Uterus (tissue), 4 donors: Measurements from ENCODE around the gene DHX40. TPM values are rescaled to one million over a fixed set of nuclear protein-coding genes. Genes with fewer than 3 reads are reported as not detected.

Experiments used
- DNase-seq, 2 donors: peaks; one replicate each; pipeline ENCODE4 v3.0.0-alpha.2; 2019 to 2020
- H3K27ac ChIP-seq, 2 donors: fragments of 200-600 bp; sonication (generic); 1 replicate in 1 of 2; 2 replicates in 1 of 2; pipeline ENCODE4 v1.5.1; 2016 to 2018
- H3K27me3 ChIP-seq, 2 donors: fragments of 200-600 bp; sonication (generic); one replicate each; pipeline ENCODE4 v1.5.1; 2018 to 2019; ENCODE audit warnings: control low read depth in 1 of 2
- H3K36me3 ChIP-seq, 2 donors: fragments of 200-600 bp; sonication (generic); one replicate each; pipeline ENCODE4 v1.5.1; 2019; ENCODE audit warnings: control low read depth in 1 of 2
- H3K4me1 ChIP-seq, 2 donors: fragments of 200-600 bp; sonication (generic); one replicate each; pipeline ENCODE4 v1.5.1; 2018 to 2019; ENCODE audit warnings: control low read depth in 1 of 2
- H3K4me3 ChIP-seq, 2 donors: fragments of 200-600 bp; sonication (generic); 1 replicate in 1 of 2; 2 replicates in 1 of 2; pipeline ENCODE4 v1.5.1; 2018 to 2019; ENCODE audit warnings: mild to moderate bottlenecking in 1 of 2
- H3K9me3 ChIP-seq, 2 donors: fragments of 200-600 bp; sonication (generic); one replicate each; pipeline ENCODE4 v1.5.1; 2019; ENCODE audit warnings: control low read depth in 1 of 2
- CTCF ChIP-seq, 4 experiments: fragments of 200-600 bp in 2 of 4; fragments of 450-650 bp in 2 of 4; sonication (generic) in 2 of 4; IDR thresholded peaks; one replicate each; pipeline ENCODE4 v1.5.1; 2016 to 2019; ENCODE audit warnings: antibody characterized with exemption in 4 of 4, mild to moderate bottlenecking in 2 of 4, moderate library complexity in 1 of 4
- POLR2A ChIP-seq, 2 donors: fragments of 450-650 bp; IDR thresholded peaks; one replicate each; pipeline ENCODE4 v1.6.1; 2016; ENCODE audit warnings: antibody characterized with exemption in 2 of 2, mild to moderate bottlenecking in 1 of 2, moderate library complexity in 1 of 2
- intact Hi-C: fragments of 100-400 bp; cut with DNase I; formaldehyde crosslinking; loops from one replicate; pipeline ENCODE4 v1.15.1; 2023; ENCODE audit warnings: low total_unique reads
- total RNA-seq, 4 donors: library from RNA; depleted of rRNA in 3 of 4; stranded (reverse); fragments of >200 nt in 3 of 4; gene quantifications; one replicate each; pipeline versions ENCODE4 v1.1.0 to v1.2.4, GENCODE V29; 2014 to 2023
- donor health status: DM: yes; HTN: yes; CAD: no.

Gene DHX40
- total RNA-seq, 4 donors from 2014 or later: 15.0 to 113 (median 29.8) TPM

GRCh38 chr17:59620518-59621259, 55.3 kb downstream of the DHX40 start:
- H3K36me3 ChIP-seq: no peaks in the 10 kb centered on the region
- peaks cover 3 to 8% of the 10 kb centered on the region in 2 donors for H3K4me1 ChIP-seq
- intact Hi-C loops: no loop called here
- TF ChIP-seq POLR2A (IDR thresholded peaks at IDR 0.05) (no peak), CTCF (IDR thresholded peaks at IDR 0.05) (no peak)
- H3K4me3 ChIP-seq: peak overlapping the region; percentile 91 to 99
- H3K9me3 ChIP-seq: no peaks in the 10 kb centered on the region
- no peaks in the 10 kb centered on the region for H3K27me3 ChIP-seq
- peak; percentile 17 to 18 for DNase-seq
- H3K27ac ChIP-seq: peak overlapping the region; percentile 95 to 99

GRCh38 chr17:59621771-59622170, 56.4 kb downstream of the DHX40 start:
- Histone ChIP-seq H3K4me3 (no peak overlapping the region), H3K9me3 (no peaks in the 10 kb centered on the region), H3K27me3 (no peaks in the 10 kb centered on the region), H3K36me3 (no peaks in the 10 kb centered on the region), H3K4me1 (peaks cover 3 to 8% of the 10 kb centered on the region in 2 donors), H3K27ac (peak overlapping the region in 1 of 2 donors; percentile 95)
- intact Hi-C loops: no loop called here
- DNase-seq: no peak
- TF ChIP-seq POLR2A (IDR thresholded peaks at IDR 0.05) (no peak), CTCF (IDR thresholded peaks at IDR 0.05) (no peak)

- Histone ChIP-seq H3K4me3 (no peak overlapping the region), H3K36me3 (no peaks in the 10 kb centered on the region), H3K4me1 (peaks cover 3 to 8% of the 10 kb centered on the region in 2 donors), H3K9me3 (no peaks in the 10 kb centered on the region), H3K27ac (peak overlapping the region in 1 of 2 donors; percentile 95), H3K27me3 (no peaks in the 10 kb centered on the region)
- DNase-seq: no peak
- no peak for TF ChIP-seq POLR2A (IDR thresholded peaks at IDR 0.05)
- no peak for TF ChIP-seq CTCF (IDR thresholded peaks at IDR 0.05)
- intact Hi-C loops: no loop called here
These were observed 57.7 kb downstream of the DHX40 start for GRCh38 chr17:59623151-59623550.

- no peaks in the 10 kb centered on the region for H3K9me3 ChIP-seq
- no peak for DNase-seq
- no peak overlapping the region for H3K27ac ChIP-seq
- no peaks in the 10 kb centered on the region for H3K27me3 ChIP-seq
- peaks cover under 1 to 3% of the 10 kb centered on the region in 2 donors for H3K4me1 ChIP-seq
- TF ChIP-seq POLR2A (IDR thresholded peaks at IDR 0.05): no peak
- TF ChIP-seq CTCF (IDR thresholded peaks at IDR 0.05): no peak
- H3K4me3 ChIP-seq: no peak overlapping the region
- H3K36me3 ChIP-seq: no peaks in the 10 kb centered on the region
- intact Hi-C loops: no loop called here
These were observed 61.3 kb downstream of the DHX40 start for GRCh38 chr17:59626756-59627155.

- Histone ChIP-seq H3K4me3 (no peak overlapping the region), H3K27me3 (no peaks in the 10 kb centered on the region), H3K27ac (no peak overlapping the region), H3K4me1 (peaks cover 0 to 3% of the 10 kb centered on the region in 2 donors), H3K9me3 (no peaks in the 10 kb centered on the region), H3K36me3 (no peaks in the 10 kb centered on the region)
- no peak for DNase-seq
- intact Hi-C loops: no loop called here
- TF ChIP-seq POLR2A (IDR thresholded peaks at IDR 0.05): no peak
- no peak for TF ChIP-seq CTCF (IDR thresholded peaks at IDR 0.05)
These were observed 61.9 kb downstream of the DHX40 start for GRCh38 chr17:59627274-59627673.
